NCI-H1105 treated with DMSO at 0.1 percent for 48 hours (cell line): Measurements from ENCODE around the gene MRI1.
"Not testable (repeated sequence)": the region's sequence is repeated elsewhere in the genome, so short reads cannot be mapped to it uniquely, and the experiment has no call there.

ENCODE experiments used
- DNase-seq: peaks from one replicate; lab custom pipeline; 2025; lab: John Stamatoyannopoulos, UW

Gene MRI1

DNA sequence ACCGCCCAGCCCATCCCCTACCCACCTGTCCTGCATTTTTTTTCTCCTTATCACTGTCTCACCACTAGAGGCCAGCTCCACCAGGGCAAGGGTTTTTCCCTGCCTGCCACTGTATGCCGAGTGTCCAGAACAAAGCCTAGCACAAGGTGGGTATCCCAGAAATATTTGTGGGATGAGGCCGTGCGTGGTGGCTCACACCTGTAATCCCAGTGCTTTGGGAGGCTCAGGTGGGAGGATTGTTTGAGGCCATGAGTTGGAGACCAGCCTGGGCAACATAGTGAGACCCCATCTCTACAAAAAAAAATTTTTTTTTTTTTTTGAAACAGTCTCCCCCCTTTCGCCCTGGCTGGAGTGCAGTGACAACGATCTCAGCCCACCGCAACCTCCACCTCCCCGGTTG is 2.9 kb upstream of the MRI1 start:
- DNase-seq, result no peak

DNA sequence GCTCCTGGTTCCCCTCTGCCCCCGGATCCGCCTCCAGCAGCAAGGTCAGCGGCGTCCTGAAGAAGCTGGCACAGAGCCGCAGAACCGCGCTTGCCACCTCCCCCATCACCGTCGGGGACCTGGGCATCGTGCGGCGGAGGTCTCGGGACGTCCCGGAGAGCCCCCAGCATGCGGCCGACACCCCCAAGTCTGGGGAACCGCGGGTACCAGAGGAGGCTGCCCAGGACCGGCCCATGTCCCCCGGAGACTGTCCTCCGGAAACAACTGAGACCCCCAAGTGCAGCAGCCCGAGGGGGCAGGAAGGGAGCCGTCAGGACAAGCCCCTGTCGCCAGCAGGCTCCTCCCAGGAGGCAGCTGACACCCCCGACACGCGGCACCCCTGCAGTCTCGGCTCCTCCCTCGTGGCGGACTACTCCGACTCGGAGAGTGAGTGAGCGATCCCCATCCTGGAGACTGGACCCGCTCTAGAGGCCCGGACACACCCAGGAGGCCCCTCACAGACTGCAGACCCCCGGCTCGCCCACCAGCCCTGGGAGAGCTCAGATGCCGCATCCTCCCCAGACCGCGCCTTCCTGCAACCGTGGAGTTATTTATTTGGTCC is 1.6 kb upstream of the MRI1 start:
- no peak for DNase-seq

DNA sequence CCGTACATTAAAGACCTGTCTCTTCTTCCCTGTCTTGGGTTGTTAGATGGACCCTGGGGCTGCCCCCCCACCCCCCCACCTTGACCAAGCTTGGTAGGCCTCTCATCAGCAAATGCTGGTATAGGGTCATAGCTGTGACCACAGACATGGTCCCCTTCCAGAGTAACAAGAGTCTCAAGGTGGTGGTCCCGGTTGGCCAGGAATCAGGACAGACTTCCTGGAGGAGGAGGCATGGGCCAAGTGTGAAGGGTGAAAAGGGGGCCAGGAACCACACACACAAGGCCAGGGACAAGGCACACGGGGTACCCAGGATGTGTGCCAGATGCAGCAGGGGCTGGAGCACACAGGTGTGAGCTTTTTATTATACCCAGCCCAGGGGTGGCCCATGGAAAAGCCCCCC is 1.1 kb upstream of the MRI1 start:
- no peak for DNase-seq

DNA sequence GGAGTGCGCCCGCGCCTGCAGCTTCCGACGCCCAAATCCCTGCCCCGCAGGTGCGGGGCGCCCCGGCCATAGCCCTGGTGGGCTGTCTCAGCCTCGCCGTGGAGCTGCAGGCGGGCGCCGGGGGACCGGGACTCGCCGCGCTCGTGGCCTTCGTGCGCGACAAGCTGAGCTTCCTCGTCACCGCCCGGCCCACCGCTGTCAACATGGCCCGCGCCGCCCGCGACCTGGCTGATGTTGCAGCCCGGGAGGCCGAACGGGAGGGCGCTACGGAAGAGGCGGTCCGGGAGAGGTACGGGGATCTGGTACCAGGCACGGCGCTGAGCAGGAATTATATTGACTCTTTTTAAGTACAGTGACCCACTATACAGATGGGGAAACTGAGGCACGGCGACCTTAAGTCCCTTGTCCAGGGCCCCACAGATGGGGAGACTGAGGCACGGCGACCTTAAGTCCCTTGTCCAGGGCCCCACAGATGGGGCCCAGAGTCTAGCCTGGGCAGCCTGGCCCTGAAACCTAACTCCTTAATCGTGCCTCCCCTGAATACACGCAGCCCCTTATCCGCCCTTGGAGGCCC is 586 bp downstream of the MRI1 start:
- no peak for DNase-seq

DNA sequence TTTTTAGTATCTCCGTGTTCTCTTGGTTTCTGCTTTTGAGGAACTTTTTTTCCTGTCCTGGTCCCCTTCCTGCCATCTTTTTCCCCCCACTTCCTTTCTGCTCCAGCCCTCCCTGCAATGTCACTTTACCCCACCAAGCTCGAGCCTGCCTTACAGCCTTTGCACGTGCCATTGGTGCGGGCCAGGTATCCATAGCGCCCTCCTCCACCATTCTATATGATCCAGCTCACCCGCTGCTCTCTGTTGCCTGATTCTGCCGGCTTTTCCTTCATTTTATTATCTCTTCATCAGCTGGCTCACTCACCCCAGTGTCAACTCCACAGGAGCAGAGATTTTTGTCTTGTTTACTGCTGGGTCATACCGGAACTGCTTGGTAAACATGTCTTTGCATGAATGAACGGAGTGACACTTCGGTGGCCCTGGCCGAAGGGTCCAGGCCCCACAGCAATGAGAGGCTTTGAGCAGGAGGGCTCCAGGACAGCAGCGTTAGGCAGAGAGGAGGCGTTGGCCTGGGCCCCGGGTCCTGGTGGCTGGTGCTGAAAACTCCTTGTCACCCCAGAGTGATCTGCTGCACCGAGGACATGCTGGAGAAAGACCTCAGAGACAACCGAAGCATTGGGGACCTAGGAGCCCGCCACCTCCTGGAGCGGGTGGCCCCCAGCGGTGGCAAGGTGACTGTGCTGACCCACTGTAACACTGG is 1.2 kb downstream of the MRI1 start:
- DNase-seq, result no peak

DNA sequence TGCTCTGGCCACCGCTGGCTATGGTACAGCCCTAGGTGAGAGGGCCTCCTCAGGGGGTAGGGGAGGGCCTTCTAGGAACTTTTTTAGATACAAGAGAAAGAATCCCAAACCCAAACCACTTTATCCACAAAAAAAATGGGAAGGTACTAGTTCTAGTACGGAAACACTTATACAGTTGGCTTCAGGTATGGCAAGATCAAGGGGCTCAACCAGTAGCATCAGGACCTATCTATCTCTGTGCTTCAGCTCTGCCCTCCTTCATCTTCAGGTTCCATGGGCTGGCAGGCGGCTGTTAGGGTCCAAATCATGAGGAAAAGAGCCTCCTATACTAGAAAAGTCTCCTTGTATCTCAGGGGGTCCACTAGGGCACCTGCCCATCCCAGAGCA is 1.8 kb downstream of the MRI1 start:
- no peak for DNase-seq

DNA sequence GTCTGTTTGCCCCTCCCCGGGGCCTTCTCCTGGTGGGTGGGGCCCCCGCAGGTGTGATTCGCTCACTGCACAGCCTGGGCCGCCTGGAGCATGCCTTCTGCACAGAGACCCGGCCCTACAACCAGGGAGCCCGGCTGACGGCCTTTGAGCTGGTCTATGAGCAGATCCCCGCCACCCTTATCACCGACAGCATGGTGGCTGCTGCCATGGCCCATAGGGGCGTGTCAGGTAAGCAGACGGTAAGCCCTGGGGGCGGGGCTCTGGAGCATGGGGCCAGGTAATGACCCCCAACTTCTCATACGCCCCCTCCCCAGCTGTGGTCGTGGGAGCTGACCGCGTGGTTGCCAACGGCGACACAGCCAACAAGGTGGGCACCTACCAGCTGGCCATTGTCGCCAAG is 4.2 kb downstream of the MRI1 start:
- no peak for DNase-seq

DNA sequence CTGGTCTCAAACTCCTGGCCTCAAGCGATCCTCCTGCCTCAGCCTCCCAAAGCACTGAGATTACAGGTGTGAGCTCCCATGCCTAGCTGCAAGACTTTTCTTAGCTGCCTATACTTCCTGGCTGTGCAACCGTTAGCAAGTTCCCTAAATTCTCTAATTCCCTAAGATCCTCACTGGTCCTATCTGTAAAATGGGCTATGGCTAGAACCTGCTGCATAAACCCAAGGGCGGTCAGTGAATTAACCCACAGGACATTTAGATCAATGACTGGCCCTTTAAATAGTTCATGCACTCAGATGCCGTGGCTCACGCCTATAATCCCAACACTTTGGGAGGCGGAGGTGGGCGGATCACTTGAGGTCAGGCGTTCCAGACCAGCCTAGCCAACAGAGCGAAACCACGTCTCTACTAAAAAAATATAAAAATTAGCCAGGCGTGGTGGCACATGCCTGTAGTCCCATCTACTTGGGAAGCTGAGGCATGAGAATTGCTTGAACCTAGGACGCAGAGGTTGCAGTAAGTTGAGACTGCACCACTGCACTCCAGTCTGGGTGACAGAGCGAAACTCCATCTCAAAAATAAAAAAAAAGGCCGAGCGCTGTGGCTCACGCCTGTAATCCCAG is 5.8 kb downstream of the MRI1 start:
- no peak for DNase-seq

DNA sequence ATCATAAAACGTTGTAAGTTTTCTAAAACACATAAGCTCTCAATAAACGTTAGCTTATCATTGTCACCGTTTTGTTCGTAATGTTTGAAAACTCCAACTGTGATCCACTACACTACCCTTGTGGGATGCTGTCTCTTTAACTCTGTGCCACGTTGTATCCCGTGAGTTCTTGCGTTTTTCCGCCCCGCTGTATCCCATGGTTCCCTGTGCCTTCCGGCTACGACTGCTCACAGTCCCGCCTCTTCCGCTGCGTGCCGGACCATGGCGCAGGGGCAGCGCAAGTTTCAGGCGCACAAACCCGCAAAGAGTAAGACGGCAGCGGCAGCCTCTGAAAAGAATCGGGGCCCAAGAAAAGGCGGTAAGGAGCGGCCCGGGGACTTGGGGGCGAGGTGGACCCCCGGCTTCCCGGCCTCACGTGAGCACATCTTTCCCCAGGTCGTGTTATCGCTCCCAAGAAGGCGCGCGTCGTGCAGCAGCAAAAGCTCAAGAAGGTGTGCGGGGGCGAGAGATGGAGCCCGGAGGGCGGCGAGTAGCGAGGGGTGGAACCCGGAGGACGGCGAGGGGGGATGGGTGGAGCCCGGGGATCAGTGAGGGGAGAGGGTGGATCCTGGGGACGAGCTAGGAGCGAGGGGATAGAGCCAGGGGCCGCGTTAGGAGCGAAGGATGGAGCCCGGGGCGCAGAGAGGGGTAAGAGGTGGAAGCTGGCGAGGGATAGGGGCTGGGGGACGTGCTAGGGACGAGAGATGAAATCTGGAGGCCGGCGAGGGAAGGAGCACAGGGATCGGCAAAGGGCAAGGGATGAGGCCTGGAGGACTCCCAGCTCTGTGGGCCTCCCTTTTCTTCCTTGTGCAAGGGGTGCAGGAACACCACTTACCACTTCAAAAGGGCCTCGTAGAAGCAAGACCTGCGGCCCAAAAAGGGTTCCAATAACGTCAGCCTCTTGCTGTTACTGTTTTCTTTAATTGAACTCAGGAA is 10.2 kb downstream of the MRI1 start, which contains the start of gene C19orf53:
TSS of gene C19orf53 (plus strand) at position 240 of the 975 bp plus-strand sequence. CDS start at position 262, 22 bp downstream.
- peak; percentile 92 for DNase-seq

DNA sequence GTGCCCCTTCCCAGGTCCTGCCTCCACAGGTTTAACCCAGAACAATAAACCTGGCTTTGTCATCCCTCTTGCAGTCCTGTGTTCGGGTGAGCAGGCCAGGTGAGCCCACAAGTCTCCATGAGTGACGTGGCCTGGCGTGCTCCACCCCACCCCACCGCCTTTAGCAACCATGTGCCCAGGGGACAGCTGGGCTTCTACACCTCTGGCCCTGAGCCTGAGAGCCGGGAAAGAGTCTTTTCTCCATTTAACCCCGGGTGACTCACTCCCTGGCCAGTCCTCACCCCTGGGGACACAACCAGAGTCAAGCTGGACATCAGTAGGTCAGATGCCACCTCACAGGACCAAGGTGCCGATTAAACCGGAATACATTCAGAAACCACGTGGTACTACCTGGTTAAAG is 14.1 kb downstream of the MRI1 start:
- DNase-seq, result no peak

DNA sequence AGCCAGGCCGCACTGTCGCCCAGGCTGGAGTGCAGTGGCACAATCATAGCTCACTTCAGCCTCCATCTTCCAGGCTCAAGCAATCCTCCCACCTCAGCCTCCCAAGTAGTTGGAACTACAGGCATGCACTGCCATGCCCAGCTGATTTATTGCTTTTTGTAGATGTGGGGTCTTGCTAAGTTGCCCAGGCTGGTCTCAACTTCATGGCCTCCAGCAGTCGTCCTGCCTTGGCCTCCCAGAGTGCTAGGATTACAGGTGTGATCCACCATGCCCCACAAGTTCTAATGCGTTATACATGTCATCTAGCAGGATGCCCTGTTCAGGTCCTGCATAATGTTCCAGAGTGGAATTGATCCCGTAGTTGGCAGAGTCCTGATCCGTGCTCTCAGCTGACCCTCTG is 14.5 kb downstream of the MRI1 start:
- no peak for DNase-seq

DNA sequence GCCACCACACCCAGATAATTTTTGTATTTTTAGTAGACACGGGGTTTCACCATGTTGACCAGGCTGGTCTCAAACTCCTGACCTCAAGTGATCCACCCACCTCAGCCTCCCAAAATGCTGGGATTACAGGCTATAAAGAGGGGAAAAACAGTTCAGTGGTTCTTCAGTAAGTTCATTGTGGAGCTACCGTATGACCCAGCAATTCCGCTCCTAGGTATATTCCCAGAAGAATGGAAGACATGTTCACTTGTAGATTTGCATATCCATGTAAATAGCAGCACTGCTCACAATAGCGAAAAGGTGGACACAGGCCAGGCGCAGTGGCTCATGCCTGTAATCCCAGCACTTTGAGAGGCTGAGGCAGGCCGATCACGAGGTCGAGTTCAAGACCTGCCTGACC is 15.5 kb downstream of the MRI1 start:
- DNase-seq, result not testable (repeated sequence)

DNA sequence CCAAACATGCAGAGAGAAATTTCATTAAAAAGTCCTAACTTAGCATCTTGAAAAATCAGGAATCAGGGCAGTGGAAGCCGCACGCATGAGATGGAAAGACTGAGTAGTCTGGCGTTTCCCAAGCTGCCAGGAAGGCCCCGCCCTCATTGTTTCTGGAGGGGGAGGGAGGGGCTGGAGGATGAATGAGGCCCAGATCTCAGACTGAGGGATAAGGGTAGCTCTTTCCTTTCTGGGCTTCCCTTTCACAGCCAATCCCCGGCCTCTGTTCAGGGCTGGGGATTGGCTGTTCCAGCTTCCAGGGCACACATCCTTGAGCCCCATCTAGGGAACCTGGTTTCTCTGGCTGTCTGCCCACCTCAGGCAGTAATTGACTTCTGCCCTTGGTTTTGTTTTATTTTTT is 17.2 kb downstream of the MRI1 start:
- DNase-seq, result peak; percentile 85

DNA sequence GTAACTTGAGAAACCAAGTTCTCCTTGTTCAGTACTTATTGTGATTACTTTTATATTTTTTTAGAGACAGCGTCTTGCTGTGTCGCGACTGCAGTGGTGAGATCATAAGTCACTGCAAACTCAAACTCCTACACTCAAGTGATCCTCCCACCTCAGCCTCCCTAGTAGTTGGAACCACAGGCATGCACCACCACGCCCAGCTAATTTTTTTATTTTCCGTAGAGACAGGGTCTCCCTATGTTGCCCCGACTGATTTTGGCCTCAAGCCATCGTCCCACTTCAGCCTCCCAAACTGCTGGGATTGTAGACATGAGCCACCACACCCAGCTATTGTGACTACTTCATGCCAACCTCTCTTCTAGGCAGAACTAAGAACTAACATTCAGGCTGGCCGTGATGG is 18.2 kb downstream of the MRI1 start:
- no peak for DNase-seq

DNA sequence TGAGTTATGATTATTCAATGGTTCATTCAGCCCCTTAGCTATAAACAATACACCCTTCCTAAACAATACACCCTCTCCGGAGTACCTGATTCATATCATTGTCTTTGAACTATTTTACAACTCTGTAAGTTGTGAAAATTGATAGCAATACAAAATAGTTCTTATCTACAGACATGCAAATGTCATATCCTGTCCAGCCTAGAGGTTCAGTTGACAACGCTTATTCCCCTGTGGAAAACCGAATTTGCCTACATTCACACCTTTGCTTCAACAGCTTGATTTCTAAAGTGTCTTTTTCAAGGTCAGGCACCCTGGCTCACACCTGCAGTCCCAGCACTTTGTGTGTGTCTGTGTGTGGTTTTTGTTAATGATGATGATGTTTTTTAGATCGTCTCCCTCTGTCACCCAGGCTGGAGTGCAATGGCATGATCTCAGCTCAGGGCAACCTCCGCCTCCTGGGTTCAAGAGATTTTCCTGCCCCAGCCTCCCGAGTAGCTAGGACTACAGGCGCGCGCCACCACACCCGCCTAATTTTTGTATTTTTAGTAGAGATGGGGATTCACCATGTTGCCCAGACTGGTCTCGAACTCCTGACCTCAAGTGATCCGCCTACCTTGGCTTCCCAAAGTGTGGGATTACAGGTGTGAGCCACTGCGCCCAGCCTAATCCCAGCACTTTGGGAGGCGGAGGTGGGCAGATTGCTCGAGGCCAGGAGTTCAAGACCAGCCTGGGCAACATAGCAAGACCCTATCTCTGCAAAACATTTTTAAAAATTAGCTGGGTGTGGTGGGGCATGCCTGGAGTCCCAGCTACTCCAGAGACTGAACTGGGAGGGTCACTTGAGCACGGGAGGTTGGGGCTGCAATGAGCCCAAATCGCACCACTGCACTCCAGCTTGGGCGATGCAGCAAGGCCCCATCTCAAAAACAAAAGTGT is 19.5 kb downstream of the MRI1 start:
- no peak for DNase-seq

DNA sequence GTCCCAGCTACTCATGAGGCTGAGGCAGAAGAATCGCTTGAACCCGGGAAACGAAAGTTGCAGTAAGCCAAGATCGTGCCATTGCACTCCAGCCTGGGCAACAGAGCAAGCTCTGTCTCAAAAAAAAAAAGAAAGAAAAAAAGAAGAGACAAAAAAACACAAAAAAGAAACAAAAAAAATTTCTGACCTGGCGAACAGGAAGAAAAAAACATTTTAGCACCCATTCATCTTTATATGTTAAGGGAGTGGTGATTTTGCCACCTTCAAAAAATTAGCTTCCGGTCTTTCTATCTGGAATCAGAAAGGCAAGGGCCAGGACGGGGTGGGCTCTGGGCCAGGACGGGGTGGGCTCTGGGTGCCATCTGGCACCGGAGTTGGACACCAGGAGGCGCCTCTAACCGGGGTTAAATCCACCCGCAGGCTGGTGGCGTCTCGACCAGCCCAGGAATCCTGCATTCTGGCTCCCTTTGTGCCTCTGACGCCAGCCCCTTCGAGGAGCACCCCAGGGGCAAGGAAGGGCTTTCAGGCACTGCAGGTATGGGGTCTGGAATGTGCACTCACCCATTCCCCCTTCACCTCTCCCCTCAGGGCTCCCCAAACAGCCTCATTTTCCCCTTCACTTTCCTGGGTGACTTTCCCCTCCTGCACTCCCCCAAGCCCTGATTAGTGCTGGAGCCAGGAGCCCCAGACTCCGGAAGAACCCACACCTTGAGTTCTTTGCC is 20.6 kb downstream of the MRI1 start:
- DNase-seq, result peak; percentile 15

DNA sequence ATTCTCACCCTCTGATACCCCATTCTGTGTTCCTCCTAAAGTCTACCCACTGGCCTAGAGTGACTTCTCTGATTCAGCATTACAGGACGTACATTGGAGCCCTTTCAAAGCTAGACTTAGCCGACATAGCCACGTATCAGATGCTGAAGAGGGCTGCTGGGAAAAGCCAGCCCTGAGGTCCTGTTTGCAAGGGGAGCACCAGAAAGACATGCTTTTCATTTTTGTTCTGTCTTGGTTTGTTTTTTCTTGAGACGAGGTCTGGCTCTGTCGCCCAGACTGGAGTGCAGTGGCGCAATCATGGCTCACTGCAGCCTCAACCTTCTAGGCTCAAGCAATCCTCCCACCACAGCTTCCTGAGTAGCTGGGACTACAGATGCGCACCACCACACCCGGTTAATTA is 24.7 kb downstream of the MRI1 start:
- no peak for DNase-seq

DNA sequence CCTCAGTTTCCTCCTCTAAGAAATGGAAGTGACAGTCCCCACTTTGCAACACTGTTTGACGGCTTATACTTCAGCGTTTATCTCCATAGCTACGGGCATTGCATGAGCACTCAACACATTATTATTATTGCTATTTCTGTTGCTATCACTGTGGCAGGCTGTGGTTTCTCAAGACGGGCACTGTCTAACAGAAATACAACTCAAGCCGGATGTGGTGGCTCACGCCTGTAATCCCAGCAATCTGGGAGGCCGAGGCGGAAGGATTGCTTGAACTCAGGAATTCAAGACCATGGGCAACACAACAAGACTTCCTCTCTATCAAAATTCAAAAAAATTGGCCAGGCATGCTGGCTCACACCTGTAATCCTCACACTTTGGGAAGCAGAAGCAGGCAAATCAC is 26.0 kb downstream of the MRI1 start:
- DNase-seq, result no peak

DNA sequence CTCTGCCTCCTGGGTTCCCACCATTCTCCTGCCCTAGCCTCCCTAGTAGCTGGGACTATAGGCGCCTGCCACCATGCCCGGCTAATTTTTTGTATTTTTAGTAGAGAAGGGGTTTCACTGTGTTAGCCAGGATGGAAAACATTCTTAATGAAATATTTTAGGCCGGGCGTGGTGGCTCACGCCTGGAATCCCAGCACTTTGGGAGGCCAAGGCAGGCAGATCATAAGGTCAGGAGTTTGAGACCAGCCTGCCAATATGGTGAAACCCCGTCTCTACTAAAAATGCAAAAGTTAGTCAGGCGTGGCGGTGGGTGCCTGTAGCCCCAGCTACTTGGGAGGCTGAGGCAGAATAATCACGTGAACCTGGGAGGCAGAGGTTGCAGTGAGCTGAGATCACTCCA is 29.0 kb downstream of the MRI1 start:
- DNase-seq, result not testable (repeated sequence)

DNA sequence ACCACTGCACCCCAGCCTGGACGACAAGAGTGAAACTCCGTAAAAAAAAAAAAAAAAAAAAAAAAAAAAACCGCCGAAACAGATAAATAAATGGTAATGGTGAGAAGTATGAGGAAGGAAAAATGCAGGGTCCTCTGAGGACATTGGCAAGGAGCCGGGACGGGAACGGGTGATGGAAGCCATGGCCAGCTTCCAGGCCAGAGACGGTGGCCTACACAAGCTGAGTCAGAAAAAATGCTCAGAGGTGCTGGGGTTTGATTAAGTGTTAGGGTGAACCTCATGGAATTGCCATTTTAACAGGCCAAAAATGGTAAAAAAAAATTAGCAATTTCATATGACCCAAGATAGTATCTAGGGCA is 30.1 kb downstream of the MRI1 start:
- DNase-seq, result no peak
